GM13977 (cell line): ENCODE measurements around the gene EXD3.

Experiments used
- DNase-seq: peaks from one replicate; pipeline ENCODE4 v3.0.0; 2012; ENCODE audit warnings: low spot score
- in situ Hi-C: fragments of 300-500 bp; cut with MboI; formaldehyde crosslinking; loops from one replicate; pipeline ENCODE4 v1.12.0; 2022; ENCODE audit warnings: low sequenced_read_pairs, low pct_unique_long_range_greater_than_20kb, mixed read lengths, inconsistent platforms; ENCODE audit not compliant: unreplicated experiment
- TF ChIP-seq, protein P1 (sequence below): IDR thresholded peaks from 2 replicates; pipeline ENCODE4 v1.5.1; 2012; ENCODE audit warnings: mild to moderate bottlenecking, control low read depth; ENCODE audit not compliant: insufficient read depth; ENCODE audit errors: extremely low read depth, missing control alignments

Gene EXD3

DNA sequence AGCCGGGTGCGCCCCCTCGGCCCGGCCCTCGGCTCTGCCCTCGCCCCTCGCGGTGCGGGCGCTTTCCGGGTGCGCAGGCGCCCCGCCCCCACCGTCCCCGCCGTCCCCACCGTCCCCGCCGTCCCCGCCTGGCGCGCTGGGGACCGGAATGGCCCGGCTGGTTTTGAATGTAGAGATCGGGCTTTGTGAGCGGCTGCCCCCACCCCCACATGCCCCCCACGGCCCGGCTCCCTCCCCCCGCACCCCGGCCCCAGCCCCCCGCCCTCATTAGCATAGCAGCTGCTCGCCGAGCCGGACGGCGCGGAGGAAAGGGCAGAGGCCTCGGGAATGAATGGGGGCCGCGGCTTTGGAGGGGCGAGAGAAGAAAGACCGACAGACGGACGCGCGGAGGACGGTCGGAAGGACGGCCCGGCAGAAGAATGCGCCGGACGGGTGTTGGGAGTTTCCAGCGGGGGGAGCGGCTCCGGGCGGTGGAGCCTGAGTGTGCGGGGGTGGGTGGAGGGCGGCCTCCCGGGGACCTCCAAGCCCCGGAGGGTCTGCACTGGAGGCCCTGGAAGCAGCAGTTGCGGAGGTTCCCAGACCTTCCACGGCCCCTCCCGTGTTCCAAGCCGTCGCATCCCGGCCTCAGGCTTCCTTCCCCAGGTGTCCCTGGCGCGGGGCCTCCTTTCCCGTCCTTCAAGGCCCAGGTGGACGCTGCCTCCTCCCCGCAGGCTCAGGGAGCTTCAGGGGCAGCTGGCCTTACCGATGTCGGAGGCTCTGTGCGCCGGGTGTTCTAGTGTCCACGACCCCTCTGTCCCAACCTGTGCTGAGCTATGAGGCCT, 126.9 kb downstream of the EXD3 start:
- in situ Hi-C loops = loop anchor here (10.0 kb wide), 1 partner anchor 109 kb away; no protein-coding TSS in a partner anchor
- DNase-seq = peak; percentile 66
- TF ChIP-seq, protein P1, sequence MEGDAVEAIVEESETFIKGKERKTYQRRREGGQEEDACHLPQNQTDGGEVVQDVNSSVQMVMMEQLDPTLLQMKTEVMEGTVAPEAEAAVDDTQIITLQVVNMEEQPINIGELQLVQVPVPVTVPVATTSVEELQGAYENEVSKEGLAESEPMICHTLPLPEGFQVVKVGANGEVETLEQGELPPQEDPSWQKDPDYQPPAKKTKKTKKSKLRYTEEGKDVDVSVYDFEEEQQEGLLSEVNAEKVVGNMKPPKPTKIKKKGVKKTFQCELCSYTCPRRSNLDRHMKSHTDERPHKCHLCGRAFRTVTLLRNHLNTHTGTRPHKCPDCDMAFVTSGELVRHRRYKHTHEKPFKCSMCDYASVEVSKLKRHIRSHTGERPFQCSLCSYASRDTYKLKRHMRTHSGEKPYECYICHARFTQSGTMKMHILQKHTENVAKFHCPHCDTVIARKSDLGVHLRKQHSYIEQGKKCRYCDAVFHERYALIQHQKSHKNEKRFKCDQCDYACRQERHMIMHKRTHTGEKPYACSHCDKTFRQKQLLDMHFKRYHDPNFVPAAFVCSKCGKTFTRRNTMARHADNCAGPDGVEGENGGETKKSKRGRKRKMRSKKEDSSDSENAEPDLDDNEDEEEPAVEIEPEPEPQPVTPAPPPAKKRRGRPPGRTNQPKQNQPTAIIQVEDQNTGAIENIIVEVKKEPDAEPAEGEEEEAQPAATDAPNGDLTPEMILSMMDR = peak; percentile 1

DNA sequence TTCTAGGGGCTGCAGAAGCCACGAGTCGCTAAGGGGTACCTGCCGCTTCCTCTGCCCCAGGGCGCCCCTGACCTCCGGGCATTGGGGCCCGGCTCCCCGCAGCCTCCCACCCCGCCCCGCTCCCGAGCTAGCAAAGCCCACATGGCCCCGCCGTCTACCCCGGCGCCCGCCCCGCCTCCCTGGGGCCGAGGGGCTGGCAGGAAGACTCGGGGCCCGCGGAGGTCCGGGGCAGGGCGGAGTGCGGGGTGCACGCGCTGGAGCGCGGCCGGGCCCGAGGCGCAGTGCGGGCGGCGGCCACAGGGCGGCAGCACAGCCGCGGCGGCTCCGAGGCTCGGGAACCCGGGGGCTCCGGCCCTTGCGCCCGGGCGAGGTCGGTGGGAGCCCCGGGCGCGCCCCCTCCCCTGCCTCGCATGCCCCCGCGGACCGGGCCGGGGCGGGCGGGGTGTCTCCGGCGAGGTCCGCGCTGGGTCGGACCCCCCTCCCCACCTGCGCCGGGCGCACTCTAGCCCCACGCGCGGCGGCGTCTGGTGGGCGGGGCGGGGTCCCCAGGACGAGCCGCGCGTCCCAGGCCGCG, 127.6 kb downstream of the EXD3 start:
- in situ Hi-C loops = loop anchor here (10.0 kb wide), 1 partner anchor 109 kb away; no protein-coding TSS in a partner anchor
- peak; percentile 96 for DNase-seq
- TF ChIP-seq, protein P1 = peak; percentile 98

DNA sequence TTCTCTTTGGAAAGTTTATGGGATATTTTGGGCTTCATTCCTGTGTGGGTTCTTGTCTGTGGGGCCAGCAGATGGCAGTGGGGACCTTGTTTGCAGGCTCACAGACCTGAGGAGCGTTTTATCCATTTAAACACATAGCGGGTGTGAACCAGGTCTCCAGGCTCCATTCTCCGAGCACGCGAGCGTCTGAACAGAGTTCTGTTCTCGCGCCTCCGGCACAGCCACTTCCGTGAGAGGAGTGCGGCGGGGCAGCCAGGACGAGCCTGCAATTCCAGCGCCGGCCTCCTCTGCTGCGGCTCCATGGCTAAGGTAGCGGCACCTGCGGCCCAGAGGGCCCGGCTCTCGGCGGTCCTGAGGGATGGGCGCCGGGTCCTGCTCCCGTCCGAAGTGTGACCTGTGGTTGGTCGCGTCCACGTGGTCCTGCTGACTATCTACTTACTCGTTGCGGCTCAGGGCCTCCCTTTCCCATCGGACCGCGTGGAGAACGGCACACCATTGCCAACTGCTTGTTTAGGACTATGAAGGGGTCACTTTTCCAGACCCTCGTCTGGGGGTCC, 128.2 kb downstream of the EXD3 start:
- in situ Hi-C loops = loop anchor here (10.0 kb wide), 1 partner anchor 110 kb away; no protein-coding TSS in a partner anchor
- TF ChIP-seq, protein P1 = peak; percentile 48
- DNase-seq = peak; percentile 75

DNA sequence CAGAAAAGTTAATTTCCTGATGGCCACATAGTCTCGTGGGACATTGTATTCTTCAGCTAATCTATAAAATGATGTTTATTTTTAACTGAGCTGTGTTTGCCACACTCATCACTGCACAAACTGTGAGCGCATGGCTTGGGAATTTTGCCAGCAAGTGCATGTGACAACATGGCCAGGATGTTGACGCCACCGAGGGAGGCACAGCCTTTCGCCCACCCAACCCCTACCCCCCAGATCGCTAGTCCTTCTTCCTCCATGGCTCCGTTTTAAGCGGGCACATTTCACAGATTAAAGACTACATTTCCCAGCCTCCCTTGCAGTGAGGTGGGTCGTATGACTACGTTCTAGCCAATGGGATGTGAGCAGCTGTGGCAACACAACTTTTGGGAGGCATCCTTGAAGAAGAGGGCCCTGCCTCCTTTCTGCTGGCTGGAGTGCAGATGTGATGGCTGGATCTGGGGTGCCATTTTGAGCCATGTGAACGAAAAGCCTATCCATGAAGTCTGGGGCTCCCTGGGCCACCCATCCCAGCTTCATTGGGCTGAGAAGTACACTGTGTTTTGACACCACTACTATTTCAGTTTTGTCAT, 128.8 kb downstream of the EXD3 start:
- peak; percentile 71 for DNase-seq
- in situ Hi-C loops = loop anchor here (10.0 kb wide), 1 partner anchor 111 kb away; no protein-coding TSS in a partner anchor
- TF ChIP-seq, protein P1 = no peak

DNA sequence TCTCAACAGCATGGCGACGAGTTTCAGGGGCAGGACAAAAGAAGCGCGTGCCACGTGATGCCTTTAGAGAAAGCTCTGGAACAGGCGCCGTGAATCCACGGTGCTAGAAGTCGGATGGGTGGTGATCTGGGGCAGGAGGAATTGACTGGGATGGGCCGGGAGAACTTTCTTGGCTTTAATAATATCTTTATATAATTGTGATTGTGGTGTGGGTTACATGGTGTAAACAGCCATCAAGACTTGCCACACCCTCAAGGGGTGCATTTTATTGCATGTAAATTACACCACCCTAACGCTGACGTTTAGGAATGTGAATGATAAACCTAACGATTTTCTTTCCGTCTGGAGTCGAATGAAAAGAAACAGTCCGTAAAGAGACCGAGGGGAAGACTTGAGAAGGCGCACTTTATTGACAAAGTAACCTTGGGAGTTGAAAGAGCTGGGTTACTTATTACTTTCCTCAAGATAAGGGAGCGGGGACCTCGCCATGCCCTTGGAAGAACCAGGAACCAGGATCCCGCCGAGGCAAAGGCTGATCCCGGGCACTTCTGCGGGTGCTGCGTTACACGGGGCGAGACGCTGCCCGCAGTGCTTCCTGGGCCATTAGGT, 129.4 kb downstream of the EXD3 start:
- TF ChIP-seq, protein P1 = no peak
- DNase-seq = no peak
- in situ Hi-C loops = loop anchor here (10.0 kb wide), 1 partner anchor 111 kb away; no protein-coding TSS in a partner anchor

DNA sequence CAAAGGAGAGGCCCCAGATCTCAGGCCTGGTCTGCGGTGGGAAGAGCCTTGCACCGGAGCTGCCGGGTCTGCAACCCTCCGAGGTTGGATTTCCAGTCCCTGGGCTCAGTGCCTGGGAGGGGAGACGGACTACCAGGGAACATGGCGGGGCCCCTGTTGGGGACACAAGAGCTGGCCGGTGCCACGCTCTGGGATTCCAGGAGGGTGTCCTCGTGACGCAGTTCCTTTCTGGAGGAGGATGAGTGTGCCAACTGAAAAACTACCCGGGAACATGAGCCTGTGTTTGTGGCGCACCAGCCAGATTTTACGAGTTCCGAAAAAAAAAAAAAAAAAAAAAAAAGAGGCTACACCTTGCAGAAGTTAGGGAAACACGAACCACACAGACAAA, 129.9 kb downstream of the EXD3 start:
- in situ Hi-C loops = loop anchor here (10.0 kb wide), 1 partner anchor 112 kb away; no protein-coding TSS in a partner anchor
- TF ChIP-seq, protein P1 = no peak
- DNase-seq = no peak
